NCI-H460 (cell line): ENCODE results near the gene REG1B. TPM values are rescaled to one million over a fixed set of nuclear protein-coding genes. Genes with fewer than 3 reads are reported as not detected.
"Not testable (repeated sequence)": the region's sequence is repeated elsewhere in the genome, so short reads cannot be mapped to it uniquely, and the experiment has no call there.

Experiments used
- DNase-seq: peaks from one replicate; pipeline ENCODE4 v3.0.0-alpha.2; 2016; ENCODE audit warnings: low read depth; ENCODE audit errors: extremely low read depth
- total RNA-seq: library from RNA; depleted of rRNA; stranded (reverse); fragments of >200 nt; shearing (Covaris generic); gene quantifications from 2 replicates; pipeline ENCODE4 v1.2.3, GENCODE V29; 2014; rRNA removed

The REG1B gene
- total RNA-seq, 1 experiment from 2014 or later: not detected

GRCh38 chr2:79085382-79085781, 2.4 kb downstream of the REG1B start:
- DNase-seq: no peak

DNA sequence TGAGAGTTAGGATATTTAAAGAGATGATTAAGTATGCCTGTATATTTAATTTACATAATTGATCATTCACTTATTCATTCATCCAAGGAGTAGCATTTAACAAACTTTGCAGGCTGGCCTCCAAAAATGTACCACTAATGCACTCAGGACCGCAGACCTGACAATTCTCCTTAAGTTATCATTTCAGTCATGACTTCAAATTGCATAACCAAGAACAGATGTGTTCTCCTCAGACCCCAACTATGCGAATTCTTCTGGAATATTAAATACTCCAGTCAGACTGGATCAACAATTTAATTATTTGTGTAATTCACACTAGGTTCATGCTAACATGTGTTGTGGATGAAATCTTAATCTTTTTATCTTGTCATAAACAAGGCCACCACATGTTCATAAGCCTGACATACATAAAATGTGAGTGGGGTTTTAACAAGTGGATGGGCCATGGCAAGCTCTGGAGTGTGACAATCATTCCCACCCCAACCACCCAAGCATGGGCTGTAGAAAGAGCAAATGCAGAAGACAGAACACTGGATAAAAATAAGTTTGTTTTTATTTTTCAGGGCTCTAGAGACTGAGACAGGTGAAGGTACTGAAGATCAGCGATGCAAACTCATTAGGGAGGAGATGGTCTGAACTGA, 3.2 kb downstream of the REG1B start:
- no peak for DNase-seq

- no peak for DNase-seq
Measured at GRCh38 chr2:79083597-79084251, 4.1 kb downstream of the REG1B start.

GRCh38 chr2:79082987-79083386, 4.8 kb downstream of the REG1B start:
- DNase-seq: no peak

DNA sequence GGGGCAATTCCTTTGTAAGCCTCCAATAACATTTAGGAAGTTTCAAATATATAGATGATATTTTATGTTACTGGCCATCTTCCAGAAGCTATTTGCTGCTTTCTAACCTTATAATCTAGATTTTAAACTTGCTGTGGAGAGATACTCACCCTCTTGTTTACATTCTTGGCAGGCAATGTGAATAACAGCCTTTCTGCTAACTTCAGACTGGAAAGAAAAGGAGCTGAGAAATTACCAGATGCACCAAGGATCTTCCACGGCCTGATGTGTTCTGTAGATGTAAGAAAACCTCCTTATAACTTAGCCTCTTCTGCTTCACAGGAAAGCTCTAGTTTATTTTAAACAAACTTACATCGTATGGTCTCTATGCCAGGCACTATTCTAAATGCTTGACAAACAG, 16.7 kb downstream of the REG1B start:
- no peak for DNase-seq

DNA sequence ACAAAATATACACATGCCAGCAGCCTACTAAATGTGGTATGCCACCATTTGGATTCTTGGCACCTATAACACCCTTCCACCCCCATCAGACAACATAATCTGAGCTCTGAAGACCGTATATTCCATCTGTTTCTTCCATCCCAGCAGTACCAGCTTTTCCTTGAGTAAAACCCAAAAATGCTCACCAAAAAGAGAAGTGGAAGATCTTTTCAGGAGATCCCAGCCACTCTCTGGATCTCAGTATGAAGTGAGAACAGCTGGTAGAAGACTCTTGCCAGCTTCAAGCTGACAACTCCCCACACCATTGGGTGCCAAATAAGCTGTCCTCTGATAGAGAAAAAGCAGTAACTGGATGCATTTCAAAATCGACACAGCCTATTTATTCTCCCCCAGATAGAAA, 22.6 kb downstream of the REG1B start:
- no peak for DNase-seq

DNA sequence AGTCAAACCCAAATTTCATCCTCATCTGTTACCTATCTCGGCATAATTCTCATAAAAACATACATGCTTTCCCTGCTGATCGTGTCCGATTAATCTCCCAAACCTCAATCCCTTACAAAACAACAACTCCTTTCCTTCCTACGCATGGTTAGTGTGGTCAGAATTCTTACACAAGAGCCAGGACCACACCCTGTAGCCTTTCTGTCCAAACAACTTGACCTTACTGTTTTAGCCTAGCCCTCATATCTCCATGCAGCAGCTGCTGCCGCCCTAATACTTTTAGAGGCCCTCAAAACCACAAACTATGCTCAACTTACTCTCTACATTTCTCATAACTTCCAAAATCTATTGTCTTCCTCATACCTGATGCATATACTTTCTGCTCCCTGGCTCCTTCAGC, 33.0 kb downstream of the REG1B start:
- DNase-seq: not testable (repeated sequence)

DNA sequence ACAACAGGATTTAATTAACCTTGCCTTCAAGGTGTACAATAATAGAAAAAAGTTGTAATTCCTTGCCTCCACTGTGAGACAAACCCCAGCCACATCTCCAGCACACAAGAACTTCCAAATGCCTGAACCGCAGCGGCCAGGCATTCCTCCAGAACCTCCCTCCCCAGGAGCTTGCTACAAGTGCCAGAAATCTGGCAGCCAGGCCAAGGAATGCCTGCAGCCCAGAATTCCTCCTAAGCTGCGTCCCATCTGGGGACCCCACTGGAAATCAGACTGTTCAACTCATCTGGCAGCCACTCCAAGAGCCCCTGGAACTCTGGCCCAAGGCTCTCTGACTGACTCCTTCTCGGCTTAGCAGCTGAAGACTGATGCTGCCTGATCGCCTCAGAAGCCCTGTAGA, 34.3 kb downstream of the REG1B start:
- DNase-seq: not testable (repeated sequence)

GRCh38 chr2:79041032-79041448, 46.8 kb downstream of the REG1B start:
- no peak for DNase-seq

GRCh38 chr2:79039944-79040343, 47.8 kb downstream of the REG1B start:
- DNase-seq: no peak

Other genes starting within 250 kb of the REG1B start
- gene REG3G, start 62.3 kb downstream of the REG1B start, total RNA-seq: not detected in 2 replicates
- not detected in 2 replicates for gene REG1A, start 32.5 kb upstream of the REG1B start, total RNA-seq
- gene REG3A, start 71.8 kb upstream of the REG1B start, total RNA-seq: not detected in 2 replicates